Large intestine (tissue), 3 donors: Measurements from ENCODE around the gene FMN2. TPM values are rescaled to one million over a fixed set of nuclear protein-coding genes. Genes with fewer than 3 reads are reported as not detected.
A peak's percentile ranks its signal among the peaks of the same experiment; 100 is the strongest.
"Not testable (repeated sequence)": the region's sequence is repeated elsewhere in the genome, so short reads cannot be mapped to it uniquely, and the experiment has no call there.

Experiments
- DNase-seq, 2 donors: peaks; one replicate each; pipeline versions ENCODE4 v3.0.0 to v3.0.0-alpha.2; 2013
- H3K27ac ChIP-seq: one replicate; pipeline ENCODE4 v1.5.1; 2013; ENCODE audit warnings: low read length
- H3K27me3 ChIP-seq: 2 replicates; pipeline ENCODE4 v1.6.1; 2013; ENCODE audit warnings: low read length; ENCODE audit not compliant: control insufficient read depth, insufficient read depth
- H3K36me3 ChIP-seq: 2 replicates; pipeline ENCODE4 v1.6.1; 2013; ENCODE audit warnings: low read length; ENCODE audit not compliant: control insufficient read depth, insufficient read depth
- H3K4me1 ChIP-seq: one replicate; pipeline ENCODE4 v1.6.1; 2013; ENCODE audit warnings: low read length; ENCODE audit not compliant: control insufficient read depth, insufficient read depth
- H3K4me3 ChIP-seq: one replicate; pipeline ENCODE4 v1.5.1; 2013; ENCODE audit warnings: low read length
- H3K9me3 ChIP-seq: one replicate; pipeline ENCODE4 v1.6.1; 2013; ENCODE audit warnings: mild to moderate bottlenecking, low read depth, low read length, moderate library complexity; ENCODE audit not compliant: control insufficient read depth
- WGBS: methylation state at CpG from one replicate; pipeline ENCODE4 v1.1.5; 2013; ENCODE audit warnings: low lambda C conversion rate; ENCODE audit not compliant: insufficient coverage; 5-methylcytosine and 5-hydroxymethylcytosine counted together
- polyA plus RNA-seq: library from polyadenylated mRNA; unstranded; fragments of 120-200 nt; gene quantifications from one replicate; pipeline ENCODE4 v1.2.1, GENCODE V29; 2013

Gene FMN2
- polyA plus RNA-seq, 1 donor = 1.8 TPM

- no CpG with 5 or more reads among the region's 6 CpGs for WGBS
- Histone ChIP-seq H3K4me3 (no peak overlapping the region), H3K9me3 (peaks cover 4% of the 10 kb centered on the region), H3K36me3 (no peaks in the 10 kb centered on the region), H3K27ac (no peak overlapping the region), H3K27me3 (no peaks in the 10 kb centered on the region), H3K4me1 (no peaks in the 10 kb centered on the region)
- DNase-seq = no peak
Measured at GRCh38 chr1:240245629-240246020, 153.9 kb downstream of the FMN2 start.

- H3K36me3 ChIP-seq = no peaks in the 10 kb centered on the region
- peaks cover 10% of the 10 kb centered on the region for H3K9me3 ChIP-seq
- H3K27me3 ChIP-seq = no peaks in the 10 kb centered on the region
- WGBS = 38% methylated on average over 1 of the region's 3 CpGs
- no peak for DNase-seq
- H3K4me3 ChIP-seq = no peak overlapping the region
- no peak overlapping the region for H3K27ac ChIP-seq
- no peaks in the 10 kb centered on the region for H3K4me1 ChIP-seq
Measured at GRCh38 chr1:240247899-240248298, 156.2 kb downstream of the FMN2 start.

- DNase-seq = peak in 1 of 2 donors; percentile 5
- WGBS = no CpG with 5 or more reads among the region's 5 CpGs
- Histone ChIP-seq H3K27me3 (no peaks in the 10 kb centered on the region), H3K36me3 (no peaks in the 10 kb centered on the region), H3K9me3 (peaks cover 18% of the 10 kb centered on the region), H3K4me3 (no peak overlapping the region), H3K27ac (no peak overlapping the region), H3K4me1 (no peaks in the 10 kb centered on the region)
Measured at GRCh38 chr1:240254006-240254405, 162.3 kb downstream of the FMN2 start.

- Histone ChIP-seq H3K9me3 (peaks cover 15% of the 10 kb centered on the region), H3K4me1 (no peaks in the 10 kb centered on the region), H3K27ac (no peak overlapping the region), H3K27me3 (no peaks in the 10 kb centered on the region), H3K4me3 (no peak overlapping the region), H3K36me3 (no peaks in the 10 kb centered on the region)
- no CpG with 5 or more reads among the region's 11 CpGs for WGBS
- no peak for DNase-seq
Measured at GRCh38 chr1:240254778-240255291, 163.2 kb downstream of the FMN2 start.

GRCh38 chr1:240255922-240256321 lies 164.2 kb downstream of the FMN2 start:
- Histone ChIP-seq H3K27ac (no peak overlapping the region), H3K27me3 (no peaks in the 10 kb centered on the region), H3K36me3 (no peaks in the 10 kb centered on the region), H3K9me3 (peaks cover 15% of the 10 kb centered on the region), H3K4me1 (no peaks in the 10 kb centered on the region), H3K4me3 (no peak overlapping the region)
- WGBS = 83% methylated on average over 1 of the region's 3 CpGs
- DNase-seq = no peak

GRCh38 chr1:240256836-240257503 lies 165.3 kb downstream of the FMN2 start:
- H3K27ac ChIP-seq = no peak overlapping the region
- peaks cover 15% of the 10 kb centered on the region for H3K9me3 ChIP-seq
- no peak overlapping the region for H3K4me3 ChIP-seq
- H3K4me1 ChIP-seq = no peaks in the 10 kb centered on the region
- peak in 1 of 2 donors; percentile 4 for DNase-seq
- WGBS = 92% methylated on average over 2 of the region's 4 CpGs
- no peaks in the 10 kb centered on the region for H3K27me3 ChIP-seq
- H3K36me3 ChIP-seq = no peaks in the 10 kb centered on the region

GRCh38 chr1:240258910-240259309 lies 167.2 kb downstream of the FMN2 start:
- WGBS = no CpG with 5 or more reads among the region's 3 CpGs
- no peaks in the 10 kb centered on the region for H3K27me3 ChIP-seq
- no peak overlapping the region for H3K27ac ChIP-seq
- DNase-seq = no peak
- no peak overlapping the region for H3K4me3 ChIP-seq
- no peaks in the 10 kb centered on the region for H3K4me1 ChIP-seq
- peaks cover 9% of the 10 kb centered on the region for H3K9me3 ChIP-seq
- no peaks in the 10 kb centered on the region for H3K36me3 ChIP-seq

- H3K4me3 ChIP-seq, H3K27me3 ChIP-seq, H3K9me3 ChIP-seq, H3K27ac ChIP-seq, DNase-seq, H3K36me3 ChIP-seq, H3K4me1 ChIP-seq: not testable (repeated sequence)
- 92% methylated on average over 2 of the region's 2 CpGs for WGBS
Measured at GRCh38 chr1:240264494-240264893, 172.8 kb downstream of the FMN2 start.

GRCh38 chr1:240271081-240271480 lies 179.4 kb downstream of the FMN2 start:
- 86% methylated on average over 1 of the region's 2 CpGs for WGBS
- Histone ChIP-seq H3K9me3 (no peaks in the 10 kb centered on the region), H3K27me3 (no peaks in the 10 kb centered on the region), H3K4me3 (no peak overlapping the region), H3K36me3 (no peaks in the 10 kb centered on the region), H3K4me1 (no peaks in the 10 kb centered on the region), H3K27ac (no peak overlapping the region)
- DNase-seq = no peak

GRCh38 chr1:240274569-240274968 lies 182.9 kb downstream of the FMN2 start:
- no peak for DNase-seq
- Histone ChIP-seq H3K9me3 (no peaks in the 10 kb centered on the region), H3K4me1 (no peaks in the 10 kb centered on the region), H3K27ac (no peak overlapping the region), H3K27me3 (no peaks in the 10 kb centered on the region), H3K36me3 (no peaks in the 10 kb centered on the region), H3K4me3 (no peak overlapping the region)
- 94% methylated on average over 3 of the region's 5 CpGs for WGBS

- H3K27me3 ChIP-seq, H3K4me1 ChIP-seq, H3K4me3 ChIP-seq, H3K27ac ChIP-seq, H3K36me3 ChIP-seq, DNase-seq, H3K9me3 ChIP-seq: not testable (repeated sequence)
Measured at GRCh38 chr1:240275219-240275618, 183.5 kb downstream of the FMN2 start.
